ENCODE measurements around the gene DNAH9. TPM values are rescaled to one million over a fixed set of nuclear protein-coding genes. Genes with fewer than 3 reads are reported as not detected.
A peak's percentile ranks its signal among the peaks of the same experiment; 100 is the strongest.

Gene DNAH9
- total and polyA plus RNA-seq, 2 donors from 2014 or later: 3.7 to 6.9 TPM

- Histone ChIP-seq H3K4me3 (ENCODE audit: low read length in 3 of 3) (no peak overlapping the region), H3K9me3 (ENCODE audit: control insufficient read depth in 2 of 3, insufficient read depth in 1 of 3, low read length in 3 of 3) (peaks cover 0 to 15% (median 2%) of the 10 kb centered on the region in 3 donors), H3K27ac (ENCODE audit: low read depth in 2 of 2, low read length in 2 of 2) (no peak overlapping the region), H3K4me1 (ENCODE audit: control insufficient read depth in 2 of 3, insufficient read depth in 2 of 3, low read depth in 1 of 3, low read length in 3 of 3) (no peaks in the 10 kb centered on the region), H3K36me3 (ENCODE audit: control insufficient read depth in 2 of 3, insufficient read depth in 3 of 3, low read length in 3 of 3) (no peaks in the 10 kb centered on the region), H3K27me3 (ENCODE audit: control insufficient read depth, insufficient read depth, low read length) (no peaks in the 10 kb centered on the region), H3K9ac (ENCODE audit: low read length in 3 of 3) (no peak overlapping the region)
- DNase-seq (no peak), FAIRE-seq (no peak)
- TF ChIP-seq, protein P1, sequence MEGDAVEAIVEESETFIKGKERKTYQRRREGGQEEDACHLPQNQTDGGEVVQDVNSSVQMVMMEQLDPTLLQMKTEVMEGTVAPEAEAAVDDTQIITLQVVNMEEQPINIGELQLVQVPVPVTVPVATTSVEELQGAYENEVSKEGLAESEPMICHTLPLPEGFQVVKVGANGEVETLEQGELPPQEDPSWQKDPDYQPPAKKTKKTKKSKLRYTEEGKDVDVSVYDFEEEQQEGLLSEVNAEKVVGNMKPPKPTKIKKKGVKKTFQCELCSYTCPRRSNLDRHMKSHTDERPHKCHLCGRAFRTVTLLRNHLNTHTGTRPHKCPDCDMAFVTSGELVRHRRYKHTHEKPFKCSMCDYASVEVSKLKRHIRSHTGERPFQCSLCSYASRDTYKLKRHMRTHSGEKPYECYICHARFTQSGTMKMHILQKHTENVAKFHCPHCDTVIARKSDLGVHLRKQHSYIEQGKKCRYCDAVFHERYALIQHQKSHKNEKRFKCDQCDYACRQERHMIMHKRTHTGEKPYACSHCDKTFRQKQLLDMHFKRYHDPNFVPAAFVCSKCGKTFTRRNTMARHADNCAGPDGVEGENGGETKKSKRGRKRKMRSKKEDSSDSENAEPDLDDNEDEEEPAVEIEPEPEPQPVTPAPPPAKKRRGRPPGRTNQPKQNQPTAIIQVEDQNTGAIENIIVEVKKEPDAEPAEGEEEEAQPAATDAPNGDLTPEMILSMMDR (IDR thresholded peaks at IDR 0.05; ENCODE audit: borderline replicate concordance, extremely low read depth, insufficient read depth): no peak
- intact Hi-C loops (cut with DNase I): no loop called here
These were observed 273.5 kb downstream of the DNAH9 start for GRCh38 chr17:11871773-11872172.

GRCh38 chr17:11874756-11875155 is 276.5 kb downstream of the DNAH9 start:
- H3K4me3 ChIP-seq (ENCODE audit: low read length in 3 of 3): no peak overlapping the region
- intact Hi-C loops (cut with DNase I): no loop called here
- FAIRE-seq: no peak

DNA sequence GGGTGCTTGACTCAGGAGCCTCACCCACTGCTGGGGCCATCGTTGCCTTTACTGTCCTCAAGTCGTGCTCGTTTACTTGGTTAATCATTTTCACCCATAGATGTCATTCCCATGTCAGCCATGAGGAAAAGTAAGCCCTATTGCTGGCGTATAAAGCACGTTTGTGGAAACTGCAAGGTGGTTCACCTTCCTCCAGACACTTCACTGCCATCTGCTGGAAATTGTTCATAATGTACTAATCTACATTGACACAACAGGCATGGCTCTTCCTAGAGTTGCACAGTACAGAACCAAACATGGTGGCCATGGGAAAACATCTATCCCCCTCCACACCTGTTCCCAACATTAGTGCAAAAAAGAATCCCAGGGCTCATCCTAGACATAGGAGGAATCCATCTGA is 282.4 kb downstream of the DNAH9 start:
- H3K9ac ChIP-seq (ENCODE audit: low read length in 3 of 3): no peak overlapping the region
- TF ChIP-seq, protein P1 (IDR thresholded peaks at IDR 0.05; ENCODE audit: borderline replicate concordance, extremely low read depth, insufficient read depth): peak; percentile 37
- no peak overlapping the region for H3K4me3 ChIP-seq (ENCODE audit: low read length in 3 of 3)
- no peaks in the 10 kb centered on the region for H3K36me3 ChIP-seq (ENCODE audit: control insufficient read depth in 2 of 3, insufficient read depth in 3 of 3, low read length in 3 of 3)
- H3K27me3 ChIP-seq (ENCODE audit: control insufficient read depth, insufficient read depth, low read length): no peaks in the 10 kb centered on the region
- no peaks in the 10 kb centered on the region for H3K4me1 ChIP-seq (ENCODE audit: control insufficient read depth in 2 of 3, insufficient read depth in 2 of 3, low read depth in 1 of 3, low read length in 3 of 3)
- FAIRE-seq (no peak), DNase-seq (peak in 3 of 5 donors; percentile 11 to 69 (median 58))
- H3K9me3 ChIP-seq (ENCODE audit: control insufficient read depth in 2 of 3, insufficient read depth in 1 of 3, low read length in 3 of 3): no peaks in the 10 kb centered on the region
- intact Hi-C loops (cut with DNase I): no loop called here
- H3K27ac ChIP-seq (ENCODE audit: low read depth in 2 of 2, low read length in 2 of 2): no peak overlapping the region

More at GRCh38 chr17:11874756-11875155, 276.5 kb downstream of the DNAH9 start:
- Histone ChIP-seq H3K27ac (ENCODE audit: low read depth in 2 of 2, low read length in 2 of 2) (no peak overlapping the region), H3K9me3 (ENCODE audit: control insufficient read depth in 2 of 3, insufficient read depth in 1 of 3, low read length in 3 of 3) (peaks cover 0 to 5% (median 2%) of the 10 kb centered on the region in 3 donors), H3K27me3 (ENCODE audit: control insufficient read depth, insufficient read depth, low read length) (no peaks in the 10 kb centered on the region), H3K36me3 (ENCODE audit: control insufficient read depth in 2 of 3, insufficient read depth in 3 of 3, low read length in 3 of 3) (no peaks in the 10 kb centered on the region), H3K4me1 (ENCODE audit: control insufficient read depth in 2 of 3, insufficient read depth in 2 of 3, low read depth in 1 of 3, low read length in 3 of 3) (no peaks in the 10 kb centered on the region), H3K9ac (ENCODE audit: low read length in 3 of 3) (no peak overlapping the region)
- no peak for DNase-seq
- TF ChIP-seq, protein P1 (IDR thresholded peaks at IDR 0.05; ENCODE audit: borderline replicate concordance, extremely low read depth, insufficient read depth): no peak

GRCh38 chr17:11882716-11883115 is 284.4 kb downstream of the DNAH9 start:
- FAIRE-seq (no peak), DNase-seq (no peak)
- no peaks in the 10 kb centered on the region for H3K27me3 ChIP-seq (ENCODE audit: control insufficient read depth, insufficient read depth, low read length)
- no peak overlapping the region for H3K9ac ChIP-seq (ENCODE audit: low read length in 3 of 3)
- no peaks in the 10 kb centered on the region for H3K36me3 ChIP-seq (ENCODE audit: control insufficient read depth in 2 of 3, insufficient read depth in 3 of 3, low read length in 3 of 3)
- no peak overlapping the region for H3K27ac ChIP-seq (ENCODE audit: low read depth in 2 of 2, low read length in 2 of 2)
- no peaks in the 10 kb centered on the region for H3K4me1 ChIP-seq (ENCODE audit: control insufficient read depth in 2 of 3, insufficient read depth in 2 of 3, low read depth in 1 of 3, low read length in 3 of 3)
- intact Hi-C loops (cut with DNase I): no loop called here
- TF ChIP-seq, protein P1 (IDR thresholded peaks at IDR 0.05; ENCODE audit: borderline replicate concordance, extremely low read depth, insufficient read depth): no peak
- no peaks in the 10 kb centered on the region for H3K9me3 ChIP-seq (ENCODE audit: control insufficient read depth in 2 of 3, insufficient read depth in 1 of 3, low read length in 3 of 3)
- no peak overlapping the region for H3K4me3 ChIP-seq (ENCODE audit: low read length in 3 of 3)
